ENCODE measurements around the gene ZNF213.

DNA sequence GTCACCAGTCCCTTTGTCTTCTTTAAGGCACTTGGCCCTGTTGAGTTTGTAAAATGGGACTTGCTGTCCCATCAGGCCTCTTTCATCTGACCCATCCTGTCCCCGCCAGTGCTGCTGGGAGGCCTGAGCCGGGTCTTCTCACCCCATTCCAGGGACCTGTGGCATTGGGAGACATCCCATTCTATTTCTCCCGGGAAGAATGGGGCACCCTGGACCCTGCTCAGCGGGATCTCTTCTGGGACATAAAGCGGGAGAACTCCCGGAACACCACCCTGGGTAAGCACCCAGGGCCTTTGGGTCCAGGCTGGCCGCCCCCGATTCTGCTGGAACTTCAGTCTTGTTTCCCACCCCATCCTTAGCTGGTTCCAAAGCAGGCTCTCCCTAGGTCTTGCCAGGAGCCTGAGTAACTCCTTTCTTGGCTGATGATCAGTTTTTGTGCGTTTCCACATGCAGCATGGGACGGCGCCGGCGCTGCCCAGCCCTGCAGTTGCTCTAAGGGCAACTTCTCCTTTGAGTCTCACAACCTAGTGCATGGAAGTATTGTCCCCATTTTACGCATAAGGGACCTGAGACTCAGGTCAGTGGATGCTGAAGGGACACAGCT, 4.1 kb downstream of the ZNF213 start:
- TF ChIP-seq GATA3 (IDR thresholded peaks at IDR 0.05; ENCODE audit: low read depth, low read length) (no peak), GATA2 (IDR thresholded peaks at IDR 0.05; ENCODE audit: low read depth, low read length) (no peak)

All from SH-SY5Y (cell line).